Activated CD4-positive, alpha-beta T cell treated with anti-CD3 and anti-CD28 coated beads for 1 hour (primary cell): ENCODE results near the gene SKI.

Experiments used
- DNase-seq: peaks from one replicate; pipeline ENCODE4 v3.0.0-alpha.2; 2020

SKI gene

GRCh38 chr1:2210786-2211185 lies 17.3 kb upstream of the SKI start:
- no peak for DNase-seq

- no peak for DNase-seq
Measured at GRCh38 chr1:2212274-2212531, 15.9 kb upstream of the SKI start.

DNA sequence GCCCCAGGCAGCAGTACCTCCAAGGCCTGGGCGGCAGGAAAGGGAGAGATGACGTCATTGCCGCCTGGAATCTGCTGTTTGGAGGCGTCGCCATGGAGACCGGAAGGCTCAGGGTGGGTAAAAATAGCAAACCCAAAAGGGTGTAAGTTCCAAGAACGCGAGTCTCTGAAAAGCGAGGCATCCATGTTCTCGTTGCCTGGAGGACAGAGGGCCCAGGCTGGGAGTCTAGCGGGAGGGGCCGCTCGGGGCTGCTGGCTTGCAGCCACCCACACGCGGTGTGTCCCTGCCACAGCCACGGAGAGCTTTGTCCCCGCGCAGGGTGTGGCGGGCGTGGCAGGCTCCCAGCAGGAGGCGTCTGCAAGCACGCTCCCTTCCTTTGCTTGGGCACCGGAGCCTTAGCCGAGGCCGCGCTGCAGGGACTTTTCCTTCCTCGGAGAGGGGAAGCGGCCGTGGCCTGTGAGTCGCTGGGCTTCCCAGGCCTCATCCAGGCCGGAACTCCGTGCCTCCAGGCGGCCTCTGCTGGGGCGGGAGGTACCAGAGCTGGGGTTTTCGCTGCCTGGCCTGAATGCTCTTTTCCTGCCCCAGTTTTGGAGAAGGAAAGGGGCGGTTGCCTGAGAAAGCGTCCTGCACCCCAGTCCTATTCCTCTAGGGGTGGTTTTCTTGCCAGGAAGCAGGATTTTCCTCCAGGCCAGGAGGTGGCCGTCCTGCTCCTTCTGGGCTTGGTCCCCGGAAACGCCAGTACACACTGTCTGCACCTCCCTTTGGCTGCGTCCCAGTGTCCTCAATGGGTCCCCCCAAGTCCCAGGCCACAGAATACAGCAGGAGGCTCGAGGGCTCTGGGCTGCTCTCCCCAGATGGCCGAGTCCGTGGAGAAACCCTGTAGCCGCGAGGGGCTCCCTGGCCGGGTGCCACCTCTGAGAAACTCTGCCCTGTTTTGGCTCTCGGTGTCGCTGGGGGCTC lies 15.3 kb upstream of the SKI start:
- DNase-seq, result no peak

DNA sequence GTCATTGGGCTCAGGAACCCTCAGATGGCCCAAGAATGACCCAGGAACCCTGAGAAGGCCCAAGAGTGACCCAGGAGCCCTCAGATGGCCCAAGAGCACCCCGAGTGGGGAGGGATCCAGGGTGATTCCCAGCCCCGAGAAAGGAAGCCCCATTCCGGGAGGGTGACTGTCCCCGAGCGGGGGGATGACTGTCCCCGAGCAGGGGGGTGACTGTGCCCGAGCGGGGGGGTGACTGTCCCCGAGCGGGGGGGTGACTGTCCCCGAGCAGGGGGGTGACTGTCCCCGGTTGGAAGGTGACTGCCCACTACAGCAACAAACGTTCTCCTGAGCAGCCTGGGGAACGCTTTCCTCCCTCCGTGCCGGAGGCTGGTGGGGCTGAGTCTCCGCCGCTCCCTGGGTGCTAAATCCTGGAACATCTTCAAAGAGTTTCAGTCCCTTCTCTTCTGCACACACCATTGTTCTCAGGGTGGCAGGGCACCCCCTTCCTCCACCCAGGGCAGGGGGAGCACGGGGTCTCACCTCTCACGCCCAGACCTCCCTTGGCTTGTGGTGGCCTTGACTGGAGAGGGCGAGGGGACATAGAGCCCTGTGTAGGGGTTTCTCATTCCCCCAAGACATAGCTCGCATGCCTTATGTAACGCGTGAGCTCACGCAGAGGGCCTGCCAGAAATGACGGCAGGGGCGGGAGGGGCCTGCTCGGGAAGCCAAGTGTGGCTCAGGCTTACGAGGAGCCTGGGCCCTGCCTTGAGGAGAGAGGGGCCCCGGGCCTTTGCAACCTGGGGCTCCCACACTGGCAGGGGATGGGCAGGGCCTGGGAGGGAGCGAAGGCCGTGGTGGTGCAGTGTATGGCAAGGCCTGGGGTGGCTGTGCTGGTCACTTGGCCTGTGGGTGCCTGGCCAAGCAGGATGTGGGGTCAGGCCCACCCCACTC lies 14.3 kb upstream of the SKI start:
- DNase-seq, result no peak

DNA sequence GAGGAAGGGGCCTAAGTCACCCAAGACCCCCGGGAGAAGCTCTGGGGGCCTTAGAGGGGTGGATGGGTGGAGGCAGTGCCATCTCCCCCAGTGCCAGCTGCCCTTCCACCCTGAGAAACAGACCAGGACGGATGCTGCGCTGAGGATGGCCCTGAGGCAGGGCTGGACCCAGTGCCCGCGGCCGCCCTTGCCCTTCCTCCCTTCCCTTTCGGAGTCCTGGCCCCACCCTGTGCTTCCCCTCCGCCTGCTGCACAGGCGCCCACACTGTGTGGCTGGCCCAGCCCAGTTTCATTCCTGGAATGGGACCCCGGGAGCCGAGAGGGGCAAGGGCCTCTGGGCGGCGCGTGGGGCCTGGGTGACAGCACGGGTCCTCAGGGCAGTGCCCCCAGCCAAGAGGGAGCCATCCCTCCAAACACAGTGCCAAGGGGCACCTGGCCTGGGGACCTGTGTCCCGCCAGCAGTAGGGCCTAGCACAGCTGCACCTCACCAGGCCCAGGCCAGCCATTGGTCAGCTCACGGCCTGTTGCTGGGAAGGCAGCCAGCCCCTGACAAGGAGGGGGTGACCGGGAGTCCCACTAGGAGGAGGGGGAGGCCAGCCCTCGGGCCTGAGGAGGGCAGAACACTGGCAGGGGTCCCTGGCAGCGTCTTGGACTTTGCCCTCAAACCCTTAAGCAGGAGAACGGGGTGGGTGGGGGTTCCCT lies 13.4 kb upstream of the SKI start:
- DNase-seq, result no peak

DNA sequence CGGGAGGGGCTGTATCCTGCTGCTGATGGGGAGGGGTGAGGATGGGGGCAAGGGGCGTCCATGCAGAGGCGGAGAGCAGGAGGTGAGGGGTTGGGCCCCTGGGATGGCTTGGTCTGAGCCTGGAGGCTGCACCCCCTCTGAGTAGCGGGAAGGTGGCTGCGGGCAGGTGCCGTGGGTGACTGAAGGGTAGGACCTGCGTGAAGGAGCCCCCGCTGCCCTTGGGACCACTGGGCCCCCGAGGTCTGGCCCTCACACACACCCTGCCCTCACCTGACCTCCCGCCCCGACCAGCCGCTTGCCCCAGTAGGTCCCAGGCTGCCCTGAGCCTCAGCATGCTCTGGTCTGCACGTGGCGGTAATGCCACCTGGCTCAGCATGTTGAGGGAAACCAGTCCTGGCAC lies 12.8 kb upstream of the SKI start:
- no peak for DNase-seq

DNA sequence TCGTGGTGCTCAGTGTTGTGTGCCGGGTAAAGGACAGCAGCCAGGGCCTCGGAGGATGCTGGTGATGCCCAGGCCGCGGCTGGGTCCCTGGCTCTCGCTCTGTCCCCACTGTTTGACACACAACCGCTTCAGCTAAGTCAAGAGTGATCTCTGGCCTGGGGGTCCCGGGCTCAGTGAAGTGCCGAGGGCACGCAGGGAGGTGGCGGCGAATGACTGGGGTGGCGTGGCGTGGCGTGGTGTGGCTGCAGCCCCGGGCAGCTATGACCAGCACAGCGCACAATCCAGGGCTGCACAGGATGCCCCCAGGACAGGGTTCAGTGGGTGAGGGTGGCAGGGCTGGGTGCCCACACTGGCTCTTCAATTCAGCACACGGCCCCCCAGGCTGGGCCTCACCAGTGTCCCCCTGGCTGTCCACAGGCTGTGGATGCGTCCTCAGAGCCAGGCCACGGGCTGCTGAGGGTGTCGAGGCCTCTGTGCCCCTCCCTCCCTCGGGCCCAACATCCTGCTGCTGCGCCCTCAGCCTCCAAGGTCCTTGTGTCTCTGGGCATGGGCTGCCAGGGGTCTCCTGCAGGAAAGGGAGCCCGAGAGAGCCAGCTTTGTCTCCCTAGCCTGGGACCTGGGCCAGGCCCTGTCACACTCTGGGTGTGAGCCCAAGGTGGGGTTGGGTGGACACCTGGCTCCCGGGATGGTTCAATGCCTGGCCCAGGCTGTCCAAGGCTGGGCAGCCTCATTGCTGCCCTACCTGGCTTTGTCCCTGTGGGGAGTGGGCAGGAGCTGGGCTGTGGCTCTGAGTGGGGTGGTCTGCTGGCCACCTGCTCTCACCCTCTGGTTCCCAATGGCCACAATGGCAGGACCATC lies 12.0 kb upstream of the SKI start:
- no peak for DNase-seq

GRCh38 chr1:2216767-2217058 lies 11.4 kb upstream of the SKI start:
- no peak for DNase-seq

GRCh38 chr1:2221271-2221670 lies 6.8 kb upstream of the SKI start:
- DNase-seq, result no peak

- no peak for DNase-seq
Measured at GRCh38 chr1:2224170-2224584, 3.9 kb upstream of the SKI start.

GRCh38 chr1:2224631-2225428 lies 3.3 kb upstream of the SKI start:
- no peak for DNase-seq

DNA sequence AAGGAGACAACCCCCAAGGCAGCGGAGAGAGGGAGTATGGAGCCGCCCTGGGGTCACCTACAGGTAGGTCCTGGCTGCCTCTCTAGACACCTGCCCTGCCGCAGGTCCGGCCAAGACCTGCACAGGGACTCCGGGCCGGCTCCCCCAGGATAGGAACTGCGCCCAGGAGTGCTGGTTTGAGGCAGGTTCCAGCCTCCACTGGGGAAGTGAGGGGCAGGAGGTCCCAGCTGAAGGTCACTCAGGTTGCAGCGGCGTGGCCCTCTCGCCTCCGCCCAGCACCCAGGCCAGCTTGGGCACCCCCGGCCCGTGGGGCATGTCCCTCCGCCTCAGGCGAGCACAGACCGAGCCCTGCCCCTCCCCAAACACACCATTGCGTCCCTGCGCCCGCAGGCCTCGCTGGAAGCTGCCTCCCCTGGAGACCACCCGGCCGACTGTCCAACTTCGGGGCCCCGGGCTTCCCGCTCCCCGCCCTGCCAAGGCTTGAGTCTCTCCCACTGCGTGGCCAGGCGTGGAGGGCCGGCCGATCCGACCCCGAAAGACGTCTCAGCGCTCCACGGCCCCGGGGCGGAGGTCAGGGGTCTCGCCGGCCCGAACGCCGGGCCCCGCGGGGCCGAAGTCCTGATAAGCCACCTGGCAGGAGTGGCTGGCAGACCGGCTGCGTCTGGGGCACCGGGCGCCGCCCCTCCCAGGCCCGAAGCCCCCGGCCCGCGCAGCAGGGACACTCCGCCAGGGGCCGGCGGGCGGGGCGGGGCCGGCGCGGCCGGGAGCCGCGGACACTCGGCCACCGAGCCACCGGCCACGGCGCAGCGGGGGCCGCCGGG lies 1.4 kb upstream of the SKI start:
- DNase-seq, result no peak

GRCh38 chr1:2227346-2228156 lies 568 bp upstream of the SKI start:
- peak; percentile 94 for DNase-seq

DNA sequence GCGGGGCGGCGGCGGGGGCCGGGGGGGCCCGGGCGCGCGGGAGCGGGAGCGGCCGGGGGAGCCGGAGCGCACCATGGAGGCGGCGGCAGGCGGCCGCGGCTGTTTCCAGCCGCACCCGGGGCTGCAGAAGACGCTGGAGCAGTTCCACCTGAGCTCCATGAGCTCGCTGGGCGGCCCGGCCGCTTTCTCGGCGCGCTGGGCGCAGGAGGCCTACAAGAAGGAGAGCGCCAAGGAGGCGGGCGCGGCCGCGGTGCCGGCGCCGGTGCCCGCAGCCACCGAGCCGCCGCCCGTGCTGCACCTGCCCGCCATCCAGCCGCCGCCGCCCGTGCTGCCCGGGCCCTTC lies 546 bp downstream of the SKI start:
- DNase-seq, result no peak

DNA sequence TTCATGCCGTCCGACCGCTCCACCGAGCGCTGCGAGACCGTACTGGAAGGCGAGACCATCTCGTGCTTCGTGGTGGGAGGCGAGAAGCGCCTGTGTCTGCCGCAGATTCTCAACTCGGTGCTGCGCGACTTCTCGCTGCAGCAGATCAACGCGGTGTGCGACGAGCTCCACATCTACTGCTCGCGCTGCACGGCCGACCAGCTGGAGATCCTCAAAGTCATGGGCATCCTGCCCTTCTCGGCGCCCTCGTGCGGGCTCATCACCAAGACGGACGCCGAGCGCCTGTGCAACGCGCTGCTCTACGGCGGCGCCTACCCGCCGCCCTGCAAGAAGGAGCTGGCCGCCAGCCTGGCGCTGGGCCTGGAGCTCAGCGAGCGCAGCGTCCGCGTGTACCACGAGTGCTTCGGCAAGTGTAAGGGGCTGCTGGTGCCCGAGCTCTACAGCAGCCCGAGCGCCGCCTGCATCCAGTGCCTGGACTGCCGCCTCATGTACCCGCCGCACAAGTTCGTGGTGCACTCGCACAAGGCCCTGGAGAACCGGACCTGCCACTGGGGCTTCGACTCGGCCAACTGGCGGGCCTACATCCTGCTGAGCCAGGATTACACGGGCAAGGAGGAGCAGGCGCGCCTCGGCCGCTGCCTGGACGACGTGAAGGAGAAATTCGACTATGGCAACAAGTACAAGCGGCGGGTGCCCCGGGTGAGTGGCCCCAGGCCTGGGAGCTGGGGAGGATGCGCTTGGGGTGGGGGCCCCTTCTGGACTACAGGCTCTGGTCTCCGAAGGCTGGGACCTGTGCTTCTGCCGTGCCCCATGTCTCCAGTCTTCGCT lies 1.1 kb downstream of the SKI start:
- DNase-seq, result peak; percentile 40

GRCh38 chr1:2229911-2230731 lies 2.0 kb downstream of the SKI start:
- no peak for DNase-seq

GRCh38 chr1:2230781-2231531 lies 2.8 kb downstream of the SKI start:
- no peak for DNase-seq
